AG04450 (cell line): Measurements from ENCODE around the gene CKS1B. TPM values are rescaled to one million over a fixed set of nuclear protein-coding genes. Genes with fewer than 3 reads are reported as not detected.

Experiments used
- CTCF ChIA-PET: fragments of 300-600, 350-600 bp; formaldehyde crosslinking; extraction: SDS; loops from one replicate; lab custom pipeline; 2022; ENCODE audit warnings: antibody characterized with exemption, inconsistent platforms; lab: Charles Lee
- POLR2A ChIA-PET: fragments of 350-600 bp; formaldehyde crosslinking; extraction: SDS; loops from one replicate; lab custom pipeline; 2021; ENCODE audit warnings: antibody characterized with exemption, inconsistent platforms; lab: Yijun Ruan, JAX
- DNase-seq: peaks from one replicate; pipeline ENCODE4 v3.0.0-alpha.2; 2011; ENCODE audit warnings: low read depth, low spot score
- H3K27ac ChIP-seq: one replicate; pipeline ENCODE4 v1.5.1; 2012; ENCODE audit warnings: low read depth, low read length, control low read depth
- H3K27me3 ChIP-seq: one replicate; pipeline ENCODE4 v1.6.0; 2012; ENCODE audit warnings: low read length; ENCODE audit not compliant: control insufficient read depth, insufficient read depth
- H3K4me3 ChIP-seq: 2 replicates; pipeline ENCODE4 v1.5.1; 2011; ENCODE audit warnings: mild to moderate bottlenecking, low read depth, low read length, control low read depth
- H3K9me3 ChIP-seq: 2 replicates; pipeline ENCODE4 v1.5.1; 2012; ENCODE audit warnings: low read length; ENCODE audit not compliant: control insufficient read depth, insufficient read depth
- polyA plus RNA-seq: library from polyadenylated mRNA; depleted of rRNA; stranded (reverse); fragments of >200 nt; gene quantifications from 2 replicates; pipeline ENCODE4 v1.2.3, GENCODE V29; 2011
- TF ChIP-seq, protein P1 (sequence below): IDR thresholded peaks from 2 replicates; pipeline ENCODE4 v1.5.1; 2011; ENCODE audit warnings: low read depth, low read length, control low read depth, inconsistent platforms

Gene CKS1B
- polyA plus RNA-seq, 1 experiment: 81.3 TPM

DNA sequence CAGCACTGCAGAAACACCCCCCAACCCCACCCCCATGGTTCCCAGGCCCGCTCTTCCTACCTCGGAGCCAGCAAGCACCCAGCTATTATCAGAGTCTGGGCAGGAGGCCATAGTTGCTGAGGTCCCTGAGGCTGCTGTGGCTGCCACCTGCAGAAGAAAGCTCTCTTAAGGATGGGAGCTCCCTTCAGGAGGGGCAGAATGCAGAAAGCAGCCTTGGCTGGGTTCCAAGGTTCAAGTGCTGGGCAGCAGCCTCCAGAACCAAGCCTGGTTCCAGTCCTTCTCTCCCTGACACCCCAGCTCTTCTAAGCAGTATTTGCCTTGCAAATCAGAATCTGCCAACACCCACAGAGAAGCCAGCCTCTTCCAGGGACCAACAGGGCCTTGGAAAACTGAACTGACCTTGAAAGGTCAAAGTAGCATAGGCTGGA, 20.9 kb upstream of the CKS1B start:
- Histone ChIP-seq H3K9me3 (no peaks in the 10 kb centered on the region), H3K4me3 (no peak overlapping the region), H3K27ac (no peak overlapping the region), H3K27me3 (no peaks in the 10 kb centered on the region)
- ChIA-PET CTCF (interaction anchor here (1.0 to 3.8 kb wide), 6 partner anchors 10 to 394 kb away, joined by 4 to 28 read pairs (median 12); partner anchors contain the start of gene LENEP), POLR2A (interaction anchor here (5.5 kb wide), 1 partner anchor 17 kb away, joined by 21 read pairs; the partner anchor contains the start of gene SHC1)
- no peak for DNase-seq
- TF ChIP-seq, protein P1, sequence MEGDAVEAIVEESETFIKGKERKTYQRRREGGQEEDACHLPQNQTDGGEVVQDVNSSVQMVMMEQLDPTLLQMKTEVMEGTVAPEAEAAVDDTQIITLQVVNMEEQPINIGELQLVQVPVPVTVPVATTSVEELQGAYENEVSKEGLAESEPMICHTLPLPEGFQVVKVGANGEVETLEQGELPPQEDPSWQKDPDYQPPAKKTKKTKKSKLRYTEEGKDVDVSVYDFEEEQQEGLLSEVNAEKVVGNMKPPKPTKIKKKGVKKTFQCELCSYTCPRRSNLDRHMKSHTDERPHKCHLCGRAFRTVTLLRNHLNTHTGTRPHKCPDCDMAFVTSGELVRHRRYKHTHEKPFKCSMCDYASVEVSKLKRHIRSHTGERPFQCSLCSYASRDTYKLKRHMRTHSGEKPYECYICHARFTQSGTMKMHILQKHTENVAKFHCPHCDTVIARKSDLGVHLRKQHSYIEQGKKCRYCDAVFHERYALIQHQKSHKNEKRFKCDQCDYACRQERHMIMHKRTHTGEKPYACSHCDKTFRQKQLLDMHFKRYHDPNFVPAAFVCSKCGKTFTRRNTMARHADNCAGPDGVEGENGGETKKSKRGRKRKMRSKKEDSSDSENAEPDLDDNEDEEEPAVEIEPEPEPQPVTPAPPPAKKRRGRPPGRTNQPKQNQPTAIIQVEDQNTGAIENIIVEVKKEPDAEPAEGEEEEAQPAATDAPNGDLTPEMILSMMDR: no peak

DNA sequence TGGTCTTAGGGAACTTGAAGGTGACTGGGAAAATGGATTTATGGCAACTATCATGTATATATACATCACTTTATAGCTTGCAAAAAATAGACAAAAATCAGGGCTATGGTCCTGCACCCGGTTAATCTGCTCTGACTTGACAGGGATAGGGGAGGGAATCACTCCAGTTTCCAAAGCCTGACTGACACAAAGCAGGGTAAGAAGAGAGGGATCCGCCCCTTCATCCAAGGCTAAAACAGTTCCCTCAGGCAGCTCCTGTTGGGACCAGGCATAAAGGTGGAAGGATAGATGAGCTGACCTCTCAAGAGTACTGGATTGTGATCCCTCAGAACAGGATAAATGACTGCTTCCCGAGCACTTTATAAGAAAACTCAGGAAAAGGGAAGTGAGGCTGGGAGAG, 19.9 kb upstream of the CKS1B start:
- no peak overlapping the region for H3K27ac ChIP-seq
- TF ChIP-seq, protein P1: no peak
- DNase-seq: no peak
- CTCF ChIA-PET: interaction anchor here (0.8 to 3.8 kb wide), 11 partner anchors 9 to 395 kb away, joined by 3 to 28 read pairs (median 6); partner anchors contain the start of genes LENEP, PMVK and SHC1
- H3K4me3 ChIP-seq: peak overlapping the region; percentile 84
- no peaks in the 10 kb centered on the region for H3K27me3 ChIP-seq
- POLR2A ChIA-PET: interaction anchor here (1.6 to 5.5 kb wide), 2 partner anchors 16 to 18 kb away, joined by 8 to 21 read pairs; partner anchors contain the start of genes PMVK and SHC1
- H3K9me3 ChIP-seq: no peaks in the 10 kb centered on the region

DNA sequence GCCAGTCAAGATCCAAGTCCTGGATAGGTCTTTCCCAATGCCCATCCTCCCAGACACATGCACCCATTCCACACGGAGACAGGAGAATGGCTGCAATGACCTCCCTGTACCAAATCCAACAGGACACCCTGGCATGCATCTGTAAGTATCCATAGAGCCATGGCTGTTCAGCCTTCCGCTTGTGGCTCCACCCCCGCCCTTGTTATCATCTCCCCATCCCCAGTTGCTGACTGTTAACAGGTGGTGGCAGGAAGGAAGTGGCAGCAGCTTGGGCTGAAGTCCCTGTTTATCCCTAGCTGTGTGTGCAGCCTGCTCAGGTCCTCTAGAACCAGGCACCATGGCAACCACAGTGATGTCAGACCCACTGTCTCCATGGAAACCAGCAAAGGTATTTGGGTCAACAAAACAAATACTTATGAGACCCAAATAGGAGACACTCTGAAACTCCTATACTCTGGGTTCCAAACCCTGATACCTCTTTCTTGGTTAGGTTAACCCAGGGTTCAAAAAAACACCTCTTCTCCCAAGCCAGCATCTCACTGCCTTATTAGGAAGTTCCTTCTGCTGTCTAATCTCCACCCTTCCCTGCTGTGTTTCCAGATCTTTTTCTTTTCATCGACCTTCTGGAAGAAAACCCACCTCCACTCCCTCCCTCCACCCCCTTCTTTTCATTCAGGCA, 19.3 kb upstream of the CKS1B start:
- ChIA-PET POLR2A (interaction anchor here (0.5 to 5.5 kb wide), 9 partner anchors 16 to 1758 kb away, joined by 3 to 21 read pairs (median 5); partner anchors contain the start of genes KRTCAP2, PMVK and SHC1), CTCF (interaction anchor here (0.7 to 3.8 kb wide), 21 partner anchors 9 to 396 kb away, joined by 3 to 28 read pairs (median 4); partner anchors contain the start of genes ADAM15, LENEP, PMVK and SHC1)
- peak overlapping the region; percentile 84 for H3K4me3 ChIP-seq
- DNase-seq: no peak
- peak overlapping the region; percentile 88 for H3K27ac ChIP-seq
- TF ChIP-seq, protein P1: no peak
- no peaks in the 10 kb centered on the region for H3K9me3 ChIP-seq
- no peaks in the 10 kb centered on the region for H3K27me3 ChIP-seq

DNA sequence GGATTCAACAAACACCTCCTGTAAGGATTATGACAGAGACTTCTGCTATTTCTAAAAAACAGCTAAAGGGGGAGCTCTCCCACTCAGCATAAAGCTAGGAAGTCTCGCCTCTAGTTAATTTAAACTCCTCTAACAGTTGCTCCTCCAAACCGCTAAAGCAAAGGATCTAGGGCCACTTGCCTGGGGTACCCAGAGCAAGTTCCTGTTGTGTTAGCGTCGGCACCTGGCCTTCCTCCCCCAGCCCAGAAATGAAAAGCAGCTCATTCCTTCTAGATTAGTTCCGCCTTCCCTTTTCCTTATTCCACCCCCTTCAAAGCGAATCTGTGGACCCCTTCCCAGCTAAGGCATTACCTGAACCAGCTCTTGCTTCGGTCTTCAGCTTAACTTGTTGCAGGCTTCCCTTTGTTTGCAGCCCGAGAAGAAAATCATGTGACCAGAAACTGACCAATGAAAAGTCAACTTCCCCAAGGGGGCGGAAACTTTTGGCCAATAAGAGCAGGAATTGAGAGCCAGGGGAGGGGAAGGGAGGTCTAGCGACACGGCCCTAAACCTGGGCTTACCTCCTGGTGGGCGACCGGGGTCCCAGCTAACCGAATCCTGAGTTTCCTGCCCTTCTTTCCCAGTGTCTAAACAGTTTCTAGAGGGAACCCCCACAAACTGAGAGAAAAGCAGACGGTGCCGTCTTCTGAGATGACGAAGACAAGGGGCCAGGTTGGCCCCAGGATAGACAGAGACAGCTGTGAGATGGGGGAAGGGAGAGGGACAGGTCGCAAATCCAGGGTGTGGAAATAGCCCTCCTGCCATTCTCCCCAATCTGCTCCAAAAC, 18.6 kb upstream of the CKS1B start, which contains the start of gene PBXIP1:
TSS of gene PBXIP1 (minus strand) at position 382 of the 826 bp plus-strand sequence. CDS start 2,378 bp downstream, outside the sequence.
- TF ChIP-seq, protein P1: peak; percentile 52
- DNase-seq: no peak
- Histone ChIP-seq H3K9me3 (no peaks in the 10 kb centered on the region), H3K27ac (peak within 1 kb of the TSS; percentile 88), H3K27me3 (no peaks in the 10 kb centered on the region), H3K4me3 (peak within 1 kb of the TSS; percentile 84)
- ChIA-PET CTCF (interaction anchor here (0.7 to 3.8 kb wide), 18 partner anchors 11 to 396 kb away, joined by 3 to 28 read pairs (median 4); partner anchors contain the start of genes ADAM15, LENEP, PMVK and SHC1), POLR2A (interaction anchor here (0.5 to 5.5 kb wide), 9 partner anchors 15 to 1757 kb away, joined by 3 to 21 read pairs (median 5); partner anchors contain the start of genes KRTCAP2, PMVK and SHC1)
